ENCODE data around the gene FCGBP.

Gene FCGBP

GRCh38 chr19:39943586-39943985 is 9.2 kb upstream of the FCGBP start:
- DNase-seq, result no peak

- no peak for DNase-seq
These were observed 7.9 kb upstream of the FCGBP start for GRCh38 chr19:39942366-39942730.

GRCh38 chr19:39941615-39942365 is 7.4 kb upstream of the FCGBP start:
- no peak for DNase-seq

GRCh38 chr19:39941151-39941550 is 6.7 kb upstream of the FCGBP start:
- no peak for DNase-seq

GRCh38 chr19:39940221-39940833 is 5.9 kb upstream of the FCGBP start:
- DNase-seq, result no peak

- DNase-seq, result no peak
These were observed 5.1 kb upstream of the FCGBP start for GRCh38 chr19:39939556-39939955.

- no peak for DNase-seq
These were observed 3.4 kb upstream of the FCGBP start for GRCh38 chr19:39937787-39938186.

GRCh38 chr19:39937094-39937720 is 2.8 kb upstream of the FCGBP start:
- DNase-seq, result no peak

GRCh38 chr19:39936622-39937021 is 2.2 kb upstream of the FCGBP start:
- no peak for DNase-seq

- DNase-seq, result no peak
These were observed 1.6 kb upstream of the FCGBP start for GRCh38 chr19:39936020-39936419.

- DNase-seq, result no peak
These were observed 879 bp upstream of the FCGBP start for GRCh38 chr19:39935364-39935661.

- DNase-seq, result no peak
These were observed 4.7 kb downstream of the FCGBP start for GRCh38 chr19:39929750-39930149.

GRCh38 chr19:39928357-39928725 is 6.1 kb downstream of the FCGBP start:
- no peak for DNase-seq

- no peak for DNase-seq
These were observed 6.7 kb downstream of the FCGBP start for GRCh38 chr19:39927524-39928356.

GRCh38 chr19:39927076-39927475 is 7.4 kb downstream of the FCGBP start:
- no peak for DNase-seq

GRCh38 chr19:39926170-39926760 is 8.2 kb downstream of the FCGBP start:
- DNase-seq, result no peak

- no peak for DNase-seq
These were observed 9.5 kb downstream of the FCGBP start for GRCh38 chr19:39924952-39925351.

GRCh38 chr19:39924389-39924788 is 10.0 kb downstream of the FCGBP start:
- no peak for DNase-seq

GRCh38 chr19:39923862-39924261 is 10.6 kb downstream of the FCGBP start:
- DNase-seq, result no peak

GRCh38 chr19:39919976-39920375 is 14.5 kb downstream of the FCGBP start:
- DNase-seq, result no peak

GRCh38 chr19:39918183-39918651 is 16.2 kb downstream of the FCGBP start:
- no peak for DNase-seq

- no peak for DNase-seq
These were observed 16.8 kb downstream of the FCGBP start for GRCh38 chr19:39917561-39918182.
